HepG2 (cell line): ENCODE data around the gene TCFL5. TPM values are rescaled to one million over a fixed set of nuclear protein-coding genes. Genes with fewer than 3 reads are reported as not detected.
A peak's percentile ranks its signal among the peaks of the same experiment; 100 is the strongest.

ENCODE experiments used
- CBX1 ChIP-seq: IDR thresholded peaks from one replicate; pipeline ENCODE4 v1.6.1; 2016; ENCODE audit warnings: antibody characterized with exemption, low read depth
- CEBPB ChIP-seq: IDR thresholded peaks from 2 replicates; pipeline ENCODE4 v1.6.1; 2011; ENCODE audit warnings: low read depth, low read length, improper control_type of control experiment, borderline replicate concordance
- HIVEP1 ChIP-seq: sonication (generic); formaldehyde crosslinking; IDR thresholded peaks from 2 replicates; pipeline ENCODE4 v1.4.0; 2020; ENCODE audit warnings: mild to moderate bottlenecking, missing genetic modification reagents
- MED13 ChIP-seq: sonication (generic); formaldehyde crosslinking; IDR thresholded peaks from 2 replicates; pipeline ENCODE4 v1.5.0; 2020; ENCODE audit warnings: missing genetic modification reagents
- MIER3 ChIP-seq: IDR thresholded peaks from 2 replicates; pipeline ENCODE4 v1.6.1; 2016; ENCODE audit warnings: missing compliant biosample characterization, borderline replicate concordance
- NCOR1 ChIP-seq: fragments of 200-600 bp; sonication (generic); IDR thresholded peaks from 2 replicates; pipeline ENCODE4 v1.7.0; 2017; ENCODE audit warnings: antibody characterized with exemption, low read length, borderline replicate concordance
- PLRG1 ChIP-seq: fragments of 450-650 bp; conservative IDR thresholded peaks from 2 replicates; pipeline ENCODE4 v1.6.1; 2016
- TCF7L2 ChIP-seq: IDR thresholded peaks from 2 replicates; pipeline ENCODE4 v1.6.1; 2011; ENCODE audit warnings: mild to moderate bottlenecking, low read depth, low read length, moderate library complexity
- U2AF2 ChIP-seq: fragments of 200-400 bp; formaldehyde crosslinking; IDR thresholded peaks from 2 replicates; pipeline ENCODE4 v1.6.1; 2017; ENCODE audit warnings: low read depth, mild to moderate bottlenecking, low read length
- ZNF20 ChIP-seq: sonication (generic); formaldehyde crosslinking; IDR thresholded peaks from 2 replicates; pipeline ENCODE4 v1.4.0; 2020; ENCODE audit warnings: mild to moderate bottlenecking, moderate library complexity, missing genetic modification reagents
- ZNF235 ChIP-seq: sonication (generic); formaldehyde crosslinking; IDR thresholded peaks from 2 replicates; pipeline ENCODE4 v1.8.1; 2023; ENCODE audit warnings: mild to moderate bottlenecking, missing genetic modification reagents, borderline replicate concordance
- ZNF724P ChIP-seq: sonication (generic); formaldehyde crosslinking; IDR thresholded peaks from 2 replicates; pipeline ENCODE4 v1.8.0; 2022; ENCODE audit warnings: missing genetic modification reagents, borderline replicate concordance
- ZNF761 ChIP-seq: sonication (generic); formaldehyde crosslinking; conservative IDR thresholded peaks from 2 replicates; pipeline ENCODE4 v1.4.0; 2020; ENCODE audit warnings: mild to moderate bottlenecking, missing genetic modification reagents
- ZNF879 ChIP-seq: sonication (generic); formaldehyde crosslinking; IDR thresholded peaks from 2 replicates; pipeline ENCODE4 v1.8.1; 2023; ENCODE audit warnings: missing genetic modification reagents
- ZSCAN21 ChIP-seq: sonication (generic); formaldehyde crosslinking; IDR thresholded peaks from 2 replicates; pipeline ENCODE4 v1.8.0; 2022; ENCODE audit warnings: mild to moderate bottlenecking, missing genetic modification reagents, moderate library complexity, borderline replicate concordance
- polyA plus RNA-seq, 8 experiments: library from polyadenylated mRNA; depleted of rRNA in 3 of 8; stranded (reverse) in 7 of 8; unstranded in 1 of 8; fragments of >200 nt; fragmentation: Illumina TruSeq in 4 of 8; extraction: Trizol in 4 of 8; gene quantifications; 2 replicates each; pipeline versions ENCODE4 v1.2.1 to v1.2.3, GENCODE V29; 2011 to 2016; ENCODE audit warnings: low read depth in 4 of 8, missing spikeins in 1 of 8, mixed read lengths in 1 of 8; ENCODE audit not compliant: insufficient read depth in 1 of 8
- total RNA-seq, 5 experiments: library from RNA; depleted of rRNA; stranded (reverse); fragments of >200 nt; fragmentation: Illumina TruSeq; extraction: Trizol; gene quantifications; 2 replicates each; pipeline ENCODE4 v1.2.3, GENCODE V29; 2016; ENCODE audit warnings: low read depth in 1 of 5
- TF ChIP-seq, protein P1 (sequence below): sonication (generic); formaldehyde crosslinking; IDR thresholded peaks from 2 replicates; pipeline ENCODE4 v1.4.0; 2020; ENCODE audit warnings: missing genetic modification reagents
- TF ChIP-seq, protein P2 (sequence below): sonication (generic); formaldehyde crosslinking; IDR thresholded peaks from 2 replicates; pipeline ENCODE4 v1.4.0; 2020; ENCODE audit warnings: missing genetic modification reagents
- TF ChIP-seq, protein P3 (sequence below): sonication (generic); formaldehyde crosslinking; IDR thresholded peaks from 2 replicates; pipeline ENCODE4 v1.4.0; 2020; ENCODE audit warnings: mild to moderate bottlenecking, missing genetic modification reagents

The TCFL5 gene
- total and polyA plus RNA-seq, 2 of the 13 experiments (the other 11 are each of a cell fraction or from before 2014, with no cell fraction given): 14.8 to 20.0 TPM

DNA sequence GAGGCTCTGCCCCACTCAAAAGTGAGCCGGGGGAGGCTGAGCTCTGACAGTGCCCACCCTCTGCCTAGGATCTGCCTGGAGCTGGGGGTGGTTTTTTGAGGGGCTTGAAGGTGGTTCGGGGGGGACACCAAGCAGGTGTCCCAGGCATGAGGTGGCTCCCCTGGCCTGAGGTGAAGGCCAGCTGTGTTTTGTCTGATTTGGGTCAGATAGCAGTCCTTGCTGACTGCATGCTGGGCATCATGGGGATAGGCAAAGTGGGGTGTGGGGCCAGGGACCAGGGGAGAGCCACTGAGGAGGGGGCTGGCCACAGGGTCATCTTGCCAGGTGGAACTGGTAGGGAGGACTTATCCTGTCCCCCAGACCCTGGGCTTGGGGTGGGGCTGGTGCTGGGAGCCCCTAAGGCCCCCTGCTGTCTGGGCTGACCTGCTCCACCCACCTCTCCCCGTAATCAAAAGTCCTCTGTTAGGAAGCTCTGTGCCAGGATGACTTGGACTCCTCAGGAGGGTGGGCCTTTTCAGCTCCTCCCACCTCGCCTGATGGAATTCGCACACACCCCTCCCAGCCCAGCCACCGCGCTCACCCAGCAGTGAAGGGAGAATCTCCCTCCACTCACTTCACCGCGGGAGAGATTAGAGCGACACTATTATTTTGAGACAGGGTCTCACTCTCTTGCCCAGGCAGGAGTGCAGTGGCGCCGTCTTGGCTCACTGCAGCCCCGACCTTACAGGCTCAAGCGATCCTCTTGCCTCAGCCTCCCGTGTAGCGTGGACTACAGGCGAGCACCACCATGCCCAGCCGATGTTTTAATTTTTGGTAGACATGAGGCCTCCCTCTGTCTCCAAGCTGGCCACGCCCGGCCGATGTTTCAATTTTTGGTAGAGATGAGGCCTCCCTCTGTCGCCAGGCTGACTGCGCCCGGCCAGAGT is 46.3 kb downstream of the TCFL5 start (continued):
- TF ChIP-seq TCF7L2: no peak
- TF ChIP-seq PLRG1: no peak
- TF ChIP-seq ZSCAN21: no peak
- TF ChIP-seq MED13: 0 out of 2 replicates have a peak, but pooled peaks have one; percentile 60
- no peak for TF ChIP-seq CEBPB
- TF ChIP-seq, protein P1, sequence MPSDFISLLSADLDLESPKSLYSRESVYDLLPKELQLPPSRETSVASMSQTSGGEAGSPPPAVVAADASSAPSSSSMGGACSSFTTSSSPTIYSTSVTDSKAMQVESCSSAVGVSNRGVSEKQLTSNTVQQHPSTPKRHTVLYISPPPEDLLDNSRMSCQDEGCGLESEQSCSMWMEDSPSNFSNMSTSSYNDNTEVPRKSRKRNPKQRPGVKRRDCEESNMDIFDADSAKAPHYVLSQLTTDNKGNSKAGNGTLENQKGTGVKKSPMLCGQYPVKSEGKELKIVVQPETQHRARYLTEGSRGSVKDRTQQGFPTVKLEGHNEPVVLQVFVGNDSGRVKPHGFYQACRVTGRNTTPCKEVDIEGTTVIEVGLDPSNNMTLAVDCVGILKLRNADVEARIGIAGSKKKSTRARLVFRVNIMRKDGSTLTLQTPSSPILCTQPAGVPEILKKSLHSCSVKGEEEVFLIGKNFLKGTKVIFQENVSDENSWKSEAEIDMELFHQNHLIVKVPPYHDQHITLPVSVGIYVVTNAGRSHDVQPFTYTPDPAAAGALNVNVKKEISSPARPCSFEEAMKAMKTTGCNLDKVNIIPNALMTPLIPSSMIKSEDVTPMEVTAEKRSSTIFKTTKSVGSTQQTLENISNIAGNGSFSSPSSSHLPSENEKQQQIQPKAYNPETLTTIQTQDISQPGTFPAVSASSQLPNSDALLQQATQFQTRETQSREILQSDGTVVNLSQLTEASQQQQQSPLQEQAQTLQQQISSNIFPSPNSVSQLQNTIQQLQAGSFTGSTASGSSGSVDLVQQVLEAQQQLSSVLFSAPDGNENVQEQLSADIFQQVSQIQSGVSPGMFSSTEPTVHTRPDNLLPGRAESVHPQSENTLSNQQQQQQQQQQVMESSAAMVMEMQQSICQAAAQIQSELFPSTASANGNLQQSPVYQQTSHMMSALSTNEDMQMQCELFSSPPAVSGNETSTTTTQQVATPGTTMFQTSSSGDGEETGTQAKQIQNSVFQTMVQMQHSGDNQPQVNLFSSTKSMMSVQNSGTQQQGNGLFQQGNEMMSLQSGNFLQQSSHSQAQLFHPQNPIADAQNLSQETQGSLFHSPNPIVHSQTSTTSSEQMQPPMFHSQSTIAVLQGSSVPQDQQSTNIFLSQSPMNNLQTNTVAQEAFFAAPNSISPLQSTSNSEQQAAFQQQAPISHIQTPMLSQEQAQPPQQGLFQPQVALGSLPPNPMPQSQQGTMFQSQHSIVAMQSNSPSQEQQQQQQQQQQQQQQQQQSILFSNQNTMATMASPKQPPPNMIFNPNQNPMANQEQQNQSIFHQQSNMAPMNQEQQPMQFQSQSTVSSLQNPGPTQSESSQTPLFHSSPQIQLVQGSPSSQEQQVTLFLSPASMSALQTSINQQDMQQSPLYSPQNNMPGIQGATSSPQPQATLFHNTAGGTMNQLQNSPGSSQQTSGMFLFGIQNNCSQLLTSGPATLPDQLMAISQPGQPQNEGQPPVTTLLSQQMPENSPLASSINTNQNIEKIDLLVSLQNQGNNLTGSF (CRISPR knock-in tag): no peak
- TF ChIP-seq NCOR1: no peak
- TF ChIP-seq, protein P2, sequence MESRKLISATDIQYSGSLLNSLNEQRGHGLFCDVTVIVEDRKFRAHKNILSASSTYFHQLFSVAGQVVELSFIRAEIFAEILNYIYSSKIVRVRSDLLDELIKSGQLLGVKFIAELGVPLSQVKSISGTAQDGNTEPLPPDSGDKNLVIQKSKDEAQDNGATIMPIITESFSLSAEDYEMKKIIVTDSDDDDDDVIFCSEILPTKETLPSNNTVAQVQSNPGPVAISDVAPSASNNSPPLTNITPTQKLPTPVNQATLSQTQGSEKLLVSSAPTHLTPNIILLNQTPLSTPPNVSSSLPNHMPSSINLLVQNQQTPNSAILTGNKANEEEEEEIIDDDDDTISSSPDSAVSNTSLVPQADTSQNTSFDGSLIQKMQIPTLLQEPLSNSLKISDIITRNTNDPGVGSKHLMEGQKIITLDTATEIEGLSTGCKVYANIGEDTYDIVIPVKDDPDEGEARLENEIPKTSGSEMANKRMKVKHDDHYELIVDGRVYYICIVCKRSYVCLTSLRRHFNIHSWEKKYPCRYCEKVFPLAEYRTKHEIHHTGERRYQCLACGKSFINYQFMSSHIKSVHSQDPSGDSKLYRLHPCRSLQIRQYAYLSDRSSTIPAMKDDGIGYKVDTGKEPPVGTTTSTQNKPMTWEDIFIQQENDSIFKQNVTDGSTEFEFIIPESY (CRISPR knock-in tag): no peak
- TF ChIP-seq HIVEP1 (CRISPR knock-in tag): no peak
- TF ChIP-seq, protein P3, sequence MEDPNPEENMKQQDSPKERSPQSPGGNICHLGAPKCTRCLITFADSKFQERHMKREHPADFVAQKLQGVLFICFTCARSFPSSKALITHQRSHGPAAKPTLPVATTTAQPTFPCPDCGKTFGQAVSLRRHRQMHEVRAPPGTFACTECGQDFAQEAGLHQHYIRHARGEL: no peak
- TF ChIP-seq U2AF2: no peak
- no peak for TF ChIP-seq ZNF20 (CRISPR knock-in tag)
- TF ChIP-seq MIER3: no peak
- no peak for TF ChIP-seq ZNF235 (CRISPR knock-in tag)
- peak; percentile 75 for TF ChIP-seq CBX1
- TF ChIP-seq ZNF724P (CRISPR knock-in tag): no peak
- TF ChIP-seq ZNF879 (CRISPR knock-in tag): no peak
- TF ChIP-seq ZNF761 (CRISPR knock-in tag): 0 out of 2 replicates have a peak, but pooled peaks have one; percentile 65
